Kidney (tissue), 14 donors: ENCODE data around the gene ERBB3. TPM values are rescaled to one million over a fixed set of nuclear protein-coding genes. Genes with fewer than 3 reads are reported as not detected.

ENCODE experiments used
- DNase-seq, 5 donors: peaks; one replicate each; pipeline ENCODE4 v3.0.0-alpha.2; 2013 to 2020
- FAIRE-seq: peaks from 2 replicates; lab custom pipeline; 2012; peaks lifted over from hg19 to GRCh38; lab: Jason Lieb, UNC
- H3K27ac ChIP-seq, 2 donors: one replicate each; pipeline ENCODE4 v1.7.0; 2013; ENCODE audit warnings: low read depth in 2 of 2, low read length in 2 of 2, inconsistent platforms in 1 of 2
- H3K27me3 ChIP-seq: one replicate; pipeline ENCODE4 v1.7.1; 2013; ENCODE audit warnings: low read length, inconsistent platforms; ENCODE audit not compliant: control insufficient read depth, insufficient read depth
- H3K36me3 ChIP-seq, 3 donors: one replicate each; pipeline versions ENCODE4 v1.7.0 to v1.7.1; 2013; ENCODE audit warnings: low read length in 3 of 3, control low read depth in 1 of 3, inconsistent platforms in 1 of 3; ENCODE audit not compliant: insufficient read depth in 3 of 3, control insufficient read depth in 2 of 3
- H3K4me1 ChIP-seq, 3 donors: one replicate each; pipeline versions ENCODE4 v1.7.0 to v1.7.1; 2013; ENCODE audit warnings: low read length in 3 of 3, inconsistent platforms in 1 of 3, low read depth in 1 of 3; ENCODE audit not compliant: control insufficient read depth in 2 of 3, insufficient read depth in 2 of 3
- H3K4me3 ChIP-seq, 3 donors: one replicate each; pipeline versions ENCODE4 v1.7.0 to v1.8.1; 2013; ENCODE audit warnings: low read length in 3 of 3, control low read depth in 1 of 3, inconsistent platforms in 1 of 3
- H3K9ac ChIP-seq, 3 donors: one replicate each; pipeline versions ENCODE4 v1.7.0 to v1.7.1; 2013; ENCODE audit warnings: low read length in 3 of 3, control low read depth in 1 of 3, inconsistent platforms in 1 of 3
- H3K9me3 ChIP-seq, 3 donors: one replicate each; pipeline versions ENCODE4 v1.7.0 to v1.7.1; 2013; ENCODE audit warnings: low read length in 3 of 3, control low read depth in 1 of 3, inconsistent platforms in 1 of 3; ENCODE audit not compliant: control insufficient read depth in 2 of 3, insufficient read depth in 1 of 3
- CTCF ChIP-seq: IDR thresholded peaks from 3 replicates; pipeline ENCODE4 v1.5.1; 2012; ENCODE audit warnings: mild to moderate bottlenecking, moderate library complexity, borderline replicate concordance; ENCODE audit not compliant: insufficient read depth; ENCODE audit errors: extremely low read depth
- intact Hi-C: fragments of 100-400 bp; cut with DNase I; formaldehyde crosslinking; loops from one replicate; pipeline ENCODE4 v1.11.1; 2022
- polyA plus RNA-seq: library from polyadenylated mRNA; stranded (reverse); fragments of 350-450 nt; fragmentation: Illumina TruSeq; extraction: RNeasy Lipid Tissue Mini Kit (QIAGEN cat#74804); gene quantifications from one replicate; pipeline ENCODE4 v1.2.3, GENCODE V29; 2014; ENCODE audit warnings: low read depth, low replicate concordance; ENCODE audit not compliant: insufficient read depth
- total RNA-seq: library from RNA; stranded (reverse); fragmentation: NEBNext Ultra II Directional; extraction: Animal tissue kit (Norgen Biotek cat#: 25700); gene quantifications from one replicate; pipeline ENCODE4 v1.2.1, GENCODE V29; 2021
- donor health status: control.
- donor health status: control.
- donor health status: control.
- donor health status: control.
- donor health status: control.
- donor health status: DM: yes; HTN: yes; CAD: no.
- donor health status: Normal renal cell carcinoma (clear cell type).

Gene ERBB3
- total and polyA plus RNA-seq, 2 donors from 2014 or later = 31.5 to 58.1 TPM

DNA sequence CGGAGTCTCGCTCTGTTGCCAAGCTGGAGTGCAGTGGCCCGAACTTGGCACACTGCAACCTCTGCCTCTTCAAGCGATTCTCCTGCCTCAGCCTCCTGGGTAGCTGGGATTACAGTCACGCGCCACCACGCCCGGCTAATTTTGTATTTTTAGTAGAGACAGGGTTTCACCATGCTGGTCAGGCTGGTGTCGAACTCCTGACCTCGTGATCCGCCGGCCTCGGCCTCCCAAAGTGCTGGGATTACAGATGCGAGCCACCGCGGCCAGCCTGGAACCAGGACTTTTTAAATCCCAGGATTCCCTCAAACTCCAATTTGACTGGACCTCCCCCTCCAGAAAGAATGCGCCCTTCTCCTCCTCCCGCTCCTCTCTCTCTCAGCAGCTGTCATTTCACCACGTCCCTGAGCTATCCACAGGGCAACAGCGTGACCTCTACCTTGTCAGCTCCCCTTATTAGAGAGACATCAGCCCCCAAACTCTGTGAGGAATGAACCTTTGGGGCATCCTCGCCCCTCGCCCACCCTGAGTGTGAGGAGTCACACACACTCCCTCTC lies 50.1 kb downstream of the ERBB3 start:
- FAIRE-seq = no peak
- Histone ChIP-seq H3K27ac (no peak overlapping the region), H3K4me1 (peaks cover 11 to 25% (median 12%) of the 10 kb centered on the region in 3 donors), H3K4me3 (peak overlapping the region in 1 of 3 donors; percentile 80), H3K9ac (peak overlapping the region in 1 of 3 donors; percentile 90), H3K27me3 (no peaks in the 10 kb centered on the region), H3K36me3 (peaks cover 4 to 25% (median 24%) of the 10 kb centered on the region in 3 donors), H3K9me3 (no peaks in the 10 kb centered on the region)
- DNase-seq = peak in 3 of 5 donors; percentile 21 to 63 (median 29)
- TF ChIP-seq CTCF = no peak
- intact Hi-C loops = loop anchor here (10.0 kb wide), 1 partner anchor 55 kb away; the partner anchor contains the start of gene SMARCC2

DNA sequence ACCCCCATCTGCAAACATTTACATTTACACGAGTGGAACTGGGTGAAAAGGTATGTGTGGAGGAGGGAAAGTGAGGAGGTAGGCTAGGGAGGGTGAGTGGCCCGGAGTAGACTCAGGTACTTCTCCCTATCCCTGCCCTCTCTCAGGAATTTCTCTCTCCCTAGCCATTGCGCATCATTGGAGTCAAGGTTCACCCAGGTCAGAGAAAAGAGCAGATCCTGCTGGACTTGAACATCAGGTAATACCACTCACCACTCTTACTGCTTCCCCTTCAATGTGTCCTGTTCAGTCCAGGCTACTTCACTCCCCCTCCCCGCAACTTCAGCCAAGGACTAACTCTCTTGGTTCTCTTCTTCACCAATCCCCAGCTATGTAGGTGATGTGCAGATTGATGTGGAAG lies 50.9 kb downstream of the ERBB3 start:
- H3K36me3 ChIP-seq = peaks cover 4 to 25% (median 24%) of the 10 kb centered on the region in 3 donors
- no peak overlapping the region for H3K4me3 ChIP-seq
- FAIRE-seq (no peak), DNase-seq (no peak)
- H3K4me1 ChIP-seq = peaks cover 11 to 25% (median 12%) of the 10 kb centered on the region in 3 donors
- H3K27me3 ChIP-seq = no peaks in the 10 kb centered on the region
- no peak overlapping the region for H3K27ac ChIP-seq
- no peaks in the 10 kb centered on the region for H3K9me3 ChIP-seq
- TF ChIP-seq CTCF = no peak
- intact Hi-C loops = no loop called here
- no peak overlapping the region for H3K9ac ChIP-seq

DNA sequence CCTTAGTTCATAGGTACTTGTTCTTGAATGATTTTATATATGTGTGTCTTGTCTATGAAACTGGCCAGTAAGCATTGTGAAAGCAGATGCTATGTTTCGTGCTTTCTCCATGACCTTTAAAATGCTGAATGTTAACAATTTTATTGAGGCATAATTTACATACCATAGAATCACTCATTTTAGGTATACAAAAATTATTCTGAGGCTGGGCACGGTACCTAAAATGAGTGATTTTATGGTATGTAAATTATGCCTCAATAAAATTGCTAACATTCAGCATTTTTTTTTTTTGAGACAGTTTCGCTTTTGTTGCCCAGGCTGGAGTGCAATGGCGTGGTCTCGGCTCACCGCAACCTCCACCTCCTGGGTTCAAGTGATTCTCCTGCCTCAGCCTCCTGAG lies 54.9 kb downstream of the ERBB3 start:
- H3K36me3 ChIP-seq = peaks cover 6 to 42% (median 38%) of the 10 kb centered on the region in 3 donors
- TF ChIP-seq CTCF = no peak
- H3K9ac ChIP-seq = no peak overlapping the region
- FAIRE-seq (no peak), DNase-seq (no peak)
- H3K4me1 ChIP-seq = peaks cover 0 to 6% (median 0%) of the 10 kb centered on the region in 3 donors
- H3K27me3 ChIP-seq = no peaks in the 10 kb centered on the region
- H3K4me3 ChIP-seq = no peak overlapping the region
- H3K9me3 ChIP-seq = no peaks in the 10 kb centered on the region
- no peak overlapping the region for H3K27ac ChIP-seq
- intact Hi-C loops = no loop called here
